Kidney glomerular epithelial cell (primary cell): ENCODE measurements around the gene MICU1.
A peak's percentile ranks its signal among the peaks of the same experiment; 100 is the strongest.
"Not testable (repeated sequence)": the region's sequence is repeated elsewhere in the genome, so short reads cannot be mapped to it uniquely, and the experiment has no call there.

Experiments
- DNase-seq: peaks from one replicate; lab custom pipeline; 2025; lab: John Stamatoyannopoulos, UW

MICU1 gene

GRCh38 chr10:72557362-72557761, 68.5 kb downstream of the MICU1 start:
- no peak for DNase-seq

GRCh38 chr10:72552857-72553256, 73.0 kb downstream of the MICU1 start:
- DNase-seq = peak; percentile 2

- DNase-seq = no peak
These were observed 75.6 kb downstream of the MICU1 start for GRCh38 chr10:72550239-72550638.

- DNase-seq = no peak
These were observed 80.3 kb downstream of the MICU1 start for GRCh38 chr10:72545546-72545945.

- not testable (repeated sequence) for DNase-seq
These were observed 82.0 kb downstream of the MICU1 start for GRCh38 chr10:72543855-72544254.

GRCh38 chr10:72542396-72542815, 83.5 kb downstream of the MICU1 start:
- DNase-seq = no peak

- DNase-seq = no peak
These were observed 84.5 kb downstream of the MICU1 start for GRCh38 chr10:72541337-72541736.

DNA sequence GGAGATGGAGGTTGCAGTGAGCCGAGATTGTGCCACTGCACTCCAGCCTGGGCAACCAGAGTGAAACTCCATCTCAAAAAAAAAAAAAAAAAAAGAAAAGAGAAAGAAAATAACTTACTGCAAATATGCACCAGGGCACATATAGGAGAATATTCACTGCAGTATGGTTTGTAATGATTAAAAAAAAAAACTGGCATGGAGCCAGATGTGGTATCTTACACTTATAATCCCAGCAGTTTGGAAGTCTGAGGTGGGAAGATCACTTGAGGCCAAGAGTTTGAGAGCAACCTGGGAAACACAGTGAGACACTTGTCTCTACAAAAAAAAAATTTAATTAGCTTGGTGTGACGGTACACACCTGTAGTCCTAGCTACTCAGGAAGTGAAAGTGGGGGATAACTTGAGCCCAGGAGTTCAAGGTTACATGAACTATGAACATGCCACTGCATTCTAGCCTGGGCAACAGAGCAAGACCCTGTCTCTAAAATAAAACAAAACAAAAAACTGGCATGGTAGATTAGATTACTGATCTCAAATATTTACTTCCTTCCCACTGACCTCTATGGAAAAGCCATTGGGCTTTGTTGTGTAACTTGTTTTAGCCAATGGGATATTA, 85.6 kb downstream of the MICU1 start:
- DNase-seq = no peak

- no peak for DNase-seq
These were observed 86.7 kb downstream of the MICU1 start for GRCh38 chr10:72539137-72539536.

- no peak for DNase-seq
These were observed 100.2 kb downstream of the MICU1 start for GRCh38 chr10:72525689-72526088.

- DNase-seq = no peak
These were observed 100.6 kb downstream of the MICU1 start for GRCh38 chr10:72525277-72525676.

- no peak for DNase-seq
These were observed 101.4 kb downstream of the MICU1 start for GRCh38 chr10:72524489-72524888.

DNA sequence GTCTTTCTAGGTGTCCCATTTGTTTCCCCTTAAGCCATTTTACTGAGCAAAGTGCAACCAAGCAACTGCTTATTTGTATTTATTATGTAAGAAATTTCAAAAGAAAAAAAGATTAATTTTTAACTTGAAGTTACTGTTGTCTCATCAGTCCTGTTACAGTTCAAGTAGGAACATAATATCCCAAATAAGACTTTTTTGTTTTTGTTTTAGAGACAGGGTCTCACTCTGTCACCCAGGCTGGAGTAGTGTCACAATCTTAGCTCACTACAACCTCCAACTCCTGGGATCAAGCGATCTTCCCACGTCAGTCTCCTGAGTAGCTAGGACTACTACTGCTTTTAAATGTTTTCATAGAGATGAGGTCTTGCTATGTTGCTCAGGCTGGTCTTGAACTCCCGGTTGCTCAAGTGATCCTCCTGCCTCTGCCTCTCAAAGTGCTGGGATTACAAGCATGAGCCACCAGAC, 101.9 kb downstream of the MICU1 start:
- DNase-seq = no peak

DNA sequence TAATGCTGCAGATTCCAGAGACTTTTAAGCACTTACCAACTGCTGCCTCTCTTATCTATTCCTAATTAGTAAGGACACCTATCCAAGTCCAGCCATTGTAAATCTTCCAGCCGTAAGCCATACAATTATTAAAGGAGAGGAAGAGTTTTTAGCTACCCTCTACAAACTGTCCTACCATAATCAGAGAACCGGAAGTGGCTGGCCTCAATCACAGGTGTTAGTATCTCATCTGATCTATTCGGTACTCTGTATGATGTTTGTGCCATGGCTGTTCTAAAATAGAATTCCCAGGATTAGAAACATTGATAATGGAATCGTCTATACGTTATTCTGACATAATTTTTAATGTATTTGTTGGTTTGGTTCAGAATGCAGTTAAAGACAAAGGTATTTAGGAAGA, 102.8 kb downstream of the MICU1 start:
- no peak for DNase-seq

DNA sequence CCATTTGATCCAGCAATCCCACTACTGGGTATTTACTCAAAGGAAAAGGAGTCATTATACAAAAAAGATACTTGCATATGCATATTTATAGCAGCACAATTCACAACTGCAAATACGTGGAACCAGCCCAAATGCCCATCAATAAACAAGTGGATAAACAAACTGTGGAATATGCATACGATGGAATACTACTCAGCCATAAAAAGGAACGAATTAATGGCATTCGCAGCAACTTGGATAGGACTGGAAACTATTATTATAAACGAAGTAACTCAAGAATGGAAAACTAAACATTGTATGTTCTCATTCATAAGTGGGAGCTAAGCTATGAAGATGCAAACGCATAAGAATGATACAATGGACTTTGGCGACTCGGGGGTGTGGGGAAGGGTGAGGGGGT, 108.6 kb downstream of the MICU1 start:
- no peak for DNase-seq

DNA sequence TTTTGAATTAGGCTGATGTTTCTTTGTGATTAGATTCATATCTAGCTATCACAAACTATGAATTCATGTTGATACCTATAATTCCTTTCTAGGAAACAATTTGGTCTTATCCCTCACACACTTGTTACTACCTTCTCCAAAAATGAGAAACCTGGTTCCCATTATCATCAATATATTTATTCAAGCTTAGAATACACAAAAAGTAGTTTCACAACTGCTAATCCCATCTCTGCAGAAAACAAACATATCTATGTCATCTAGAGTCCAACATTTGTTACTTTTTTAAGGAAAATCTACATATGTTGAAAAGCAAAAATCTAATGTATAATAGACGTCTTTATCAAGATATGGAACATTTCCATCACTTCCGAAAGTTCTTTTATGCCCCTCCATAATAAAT, 110.4 kb downstream of the MICU1 start:
- DNase-seq = no peak

- no peak for DNase-seq
These were observed 112.0 kb downstream of the MICU1 start for GRCh38 chr10:72513910-72514309.

- no peak for DNase-seq
These were observed 114.4 kb downstream of the MICU1 start for GRCh38 chr10:72511459-72511858.

DNA sequence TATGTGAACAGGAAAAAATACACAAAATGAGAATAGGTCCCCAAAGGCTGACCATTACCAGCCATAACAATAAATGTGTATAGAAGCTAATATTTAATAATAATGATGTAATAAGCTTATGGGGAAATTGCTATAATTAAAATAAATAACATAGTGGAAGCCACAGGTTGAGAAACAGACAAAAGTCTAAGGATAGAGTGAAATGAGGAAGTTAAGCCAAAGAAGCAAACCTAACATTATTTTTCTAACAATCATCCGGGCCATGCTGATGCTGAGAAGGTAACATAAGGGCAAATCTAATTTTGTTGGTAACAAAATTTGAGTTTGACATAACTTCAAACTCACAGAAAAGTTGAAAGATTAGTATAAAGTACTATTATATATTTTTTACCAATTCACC, 115.9 kb downstream of the MICU1 start:
- DNase-seq = no peak

DNA sequence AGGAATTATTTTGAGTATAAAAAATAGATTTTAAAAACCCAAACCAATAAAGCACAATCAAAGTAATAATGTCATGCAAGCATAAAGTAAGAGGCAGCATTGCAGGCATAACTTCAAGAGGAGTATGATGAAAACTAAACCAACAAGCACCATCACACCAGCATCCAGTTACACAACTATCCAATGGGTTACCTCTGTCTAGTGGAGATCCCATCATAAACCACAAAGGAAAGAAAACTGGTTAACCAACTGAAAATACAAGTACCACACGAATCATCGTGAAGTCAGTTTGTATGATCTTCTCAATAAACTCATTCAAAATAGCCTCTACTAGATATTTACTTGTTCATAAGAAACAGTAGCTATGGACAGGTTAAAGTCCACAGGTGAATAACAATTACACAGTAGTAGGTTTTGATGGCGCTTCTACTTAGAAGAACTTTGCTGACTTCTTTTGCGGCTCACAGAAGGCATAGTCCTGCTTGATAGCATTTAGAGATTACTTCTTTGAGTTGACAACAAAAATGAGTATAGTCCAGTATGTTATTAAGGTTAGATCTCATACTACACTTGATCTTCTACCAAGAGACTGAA, 116.6 kb downstream of the MICU1 start:
- no peak for DNase-seq

- DNase-seq = no peak
These were observed 117.8 kb downstream of the MICU1 start for GRCh38 chr10:72508033-72508432.

DNA sequence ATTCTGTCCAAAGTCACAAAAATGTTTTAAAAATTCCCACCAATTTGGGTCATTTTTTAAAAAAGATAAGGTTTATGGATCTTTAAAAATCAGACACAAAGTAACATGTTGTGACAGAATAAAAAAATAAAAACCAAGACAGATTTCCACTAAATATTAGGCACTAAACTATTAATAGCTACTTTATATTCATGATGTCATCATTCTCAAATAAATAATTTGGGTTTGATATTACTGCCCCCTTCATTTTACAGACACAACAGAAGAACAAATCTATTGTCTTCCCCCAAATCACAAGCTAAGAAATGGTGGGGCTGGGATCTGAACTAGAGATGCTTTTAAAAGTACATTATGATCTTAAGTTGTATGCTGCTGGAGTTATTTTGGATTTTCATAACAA, 119.4 kb downstream of the MICU1 start:
- DNase-seq = no peak

- DNase-seq = no peak
These were observed 120.4 kb downstream of the MICU1 start for GRCh38 chr10:72505435-72505834.
